HEK293T (cell line): ENCODE data around the gene FMN2.
"Not testable (repeated sequence)": the region's sequence is repeated elsewhere in the genome, so short reads cannot be mapped to it uniquely, and the experiment has no call there.

ENCODE experiments used
- CTCF ChIA-PET: fragments of 350-600 bp; formaldehyde crosslinking; extraction: SDS; loops from one replicate; lab custom pipeline; 2021; ENCODE audit warnings: antibody characterized with exemption, inconsistent platforms; lab: Yijun Ruan, JAX
- POLR2A ChIA-PET: fragments of 350-600 bp; formaldehyde crosslinking; extraction: SDS; loops from one replicate; lab custom pipeline; 2020; ENCODE audit warnings: antibody characterized with exemption, inconsistent platforms; lab: Yijun Ruan, JAX
- DNase-seq: peaks from one replicate; pipeline ENCODE4 v3.0.0; 2012; ENCODE audit warnings: mixed read lengths; ENCODE audit errors: extremely low spot score
- ARNT ChIP-seq: fragments of 450-650 bp; IDR thresholded peaks from 2 replicates; pipeline ENCODE4 v1.6.1; 2017; ENCODE audit warnings: mild to moderate bottlenecking
- BHLHE40 ChIP-seq: fragments of 450-650 bp; IDR thresholded peaks from 2 replicates; pipeline ENCODE4 v1.6.1; 2016; ENCODE audit warnings: mild to moderate bottlenecking, moderate library complexity, borderline replicate concordance
- CTBP1 ChIP-seq: fragments of 450-650 bp; IDR thresholded peaks from 2 replicates; pipeline ENCODE4 v1.6.1; 2016; ENCODE audit warnings: borderline replicate concordance
- ELF4 ChIP-seq: fragments of 450-650 bp; IDR thresholded peaks from 2 replicates; pipeline ENCODE4 v1.6.1; 2017; ENCODE audit warnings: antibody characterized with exemption
- FOXA1 ChIP-seq: fragments of 450-650 bp; IDR thresholded peaks from 2 replicates; pipeline ENCODE4 v1.6.1; 2016; ENCODE audit warnings: mild to moderate bottlenecking
- FOXK2 ChIP-seq: fragments of 450-650 bp; IDR thresholded peaks from 2 replicates; pipeline ENCODE4 v1.6.1; 2016; ENCODE audit warnings: mild to moderate bottlenecking
- FOXM1 ChIP-seq: fragments of 450-650 bp; IDR thresholded peaks from 2 replicates; pipeline ENCODE4 v1.6.1; 2017; ENCODE audit warnings: mild to moderate bottlenecking, borderline replicate concordance
- HDGF ChIP-seq: fragments of 450-650 bp; IDR thresholded peaks from 2 replicates; pipeline ENCODE4 v1.6.1; 2017; ENCODE audit warnings: antibody characterized with exemption, borderline replicate concordance
- L3MBTL2 ChIP-seq: fragments of 450-650 bp; conservative IDR thresholded peaks from 2 replicates; pipeline ENCODE4 v1.6.1; 2016; ENCODE audit warnings: mild to moderate bottlenecking
- LEF1 ChIP-seq: fragments of 450-650 bp; IDR thresholded peaks from 2 replicates; pipeline ENCODE4 v1.6.1; 2017; ENCODE audit warnings: mild to moderate bottlenecking, borderline replicate concordance
- NFRKB ChIP-seq: fragments of 450-650 bp; IDR thresholded peaks from 2 replicates; pipeline ENCODE4 v1.6.1; 2016; ENCODE audit warnings: mild to moderate bottlenecking, moderate library complexity
- SP1 ChIP-seq: fragments of 450-650 bp; IDR thresholded peaks from 2 replicates; pipeline ENCODE4 v1.6.1; 2017
- SUZ12 ChIP-seq: fragments of 450-650 bp; IDR thresholded peaks from 2 replicates; pipeline ENCODE4 v1.6.1; 2016; ENCODE audit warnings: mild to moderate bottlenecking
- TARDBP ChIP-seq: fragments of 450-650 bp; IDR thresholded peaks from 2 replicates; pipeline ENCODE4 v1.6.1; 2016
- ZNF384 ChIP-seq: fragments of 450-650 bp; IDR thresholded peaks from 2 replicates; pipeline ENCODE4 v1.6.1; 2016
- TF ChIP-seq, protein P1 (sequence below): fragments of 450-650 bp; IDR thresholded peaks from 2 replicates; pipeline ENCODE4 v1.6.1; 2016

Gene FMN2

DNA sequence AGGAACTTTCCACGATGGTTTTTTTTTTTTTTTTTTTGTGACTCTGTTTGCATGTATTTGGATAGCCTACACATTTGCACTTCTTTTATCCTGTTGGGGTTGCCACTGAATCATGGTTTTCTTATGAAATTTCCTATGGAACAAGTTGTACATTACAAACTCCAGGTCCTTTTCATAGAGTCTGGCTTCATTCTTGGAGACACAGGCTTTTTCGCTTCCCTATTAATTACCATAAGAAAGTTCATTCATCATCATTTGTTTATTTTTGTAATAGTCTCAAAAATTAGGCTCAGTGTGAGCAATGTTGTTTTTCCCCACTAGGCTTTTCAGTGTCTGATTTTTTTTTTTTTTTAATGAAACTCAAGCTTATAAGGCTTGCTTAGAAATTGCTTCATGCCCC, 179.4 kb downstream of the FMN2 start:
- ChIA-PET CTCF (interaction anchor here (0.6 kb wide), 1 partner anchor 246 kb away, joined by 4 read pairs; no protein-coding TSS in a partner anchor), POLR2A (no interaction called here)
- TF ChIP-seq SUZ12 (no peak), ZNF384 (no peak), ARNT (no peak), FOXM1 (no peak), LEF1 (no peak), ELF4 (no peak), TARDBP (no peak), HDGF (no peak), FOXA1 (no peak), FOXK2 (no peak), CTBP1 (no peak), BHLHE40 (no peak)
- TF ChIP-seq, protein P1, sequence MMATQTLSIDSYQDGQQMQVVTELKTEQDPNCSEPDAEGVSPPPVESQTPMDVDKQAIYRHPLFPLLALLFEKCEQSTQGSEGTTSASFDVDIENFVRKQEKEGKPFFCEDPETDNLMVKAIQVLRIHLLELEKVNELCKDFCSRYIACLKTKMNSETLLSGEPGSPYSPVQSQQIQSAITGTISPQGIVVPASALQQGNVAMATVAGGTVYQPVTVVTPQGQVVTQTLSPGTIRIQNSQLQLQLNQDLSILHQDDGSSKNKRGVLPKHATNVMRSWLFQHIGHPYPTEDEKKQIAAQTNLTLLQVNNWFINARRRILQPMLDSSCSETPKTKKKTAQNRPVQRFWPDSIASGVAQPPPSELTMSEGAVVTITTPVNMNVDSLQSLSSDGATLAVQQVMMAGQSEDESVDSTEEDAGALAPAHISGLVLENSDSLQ: no peak
- no peak for DNase-seq

DNA sequence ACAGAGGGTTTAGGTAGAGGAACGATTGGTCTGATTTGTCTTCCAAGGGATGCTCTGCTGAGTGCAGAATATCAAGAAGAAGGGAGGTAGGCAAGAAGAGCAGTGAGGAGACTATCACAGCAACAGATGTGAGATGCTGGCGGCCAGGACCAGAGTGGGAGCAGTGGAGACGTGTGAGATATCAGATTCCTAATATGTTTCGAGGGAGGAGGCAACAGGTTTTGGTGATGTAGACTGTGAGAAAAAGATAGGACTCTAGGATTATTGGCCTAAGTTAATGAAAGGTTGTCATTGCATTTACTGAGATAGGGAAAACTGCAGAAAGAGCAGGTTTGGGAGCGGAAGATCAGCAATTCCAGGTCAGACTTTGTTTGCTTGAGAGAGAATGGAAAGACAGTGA, 182.9 kb downstream of the FMN2 start:
- POLR2A ChIA-PET: no interaction called here
- TF ChIP-seq CTBP1 (no peak), ZNF384 (no peak), SUZ12 (no peak), TARDBP (no peak), ARNT (no peak), LEF1 (no peak), SP1 (no peak), HDGF (no peak), L3MBTL2 (no peak)
- TF ChIP-seq, protein P1: no peak
- no peak for DNase-seq
- CTCF ChIA-PET: no interaction called here

DNA sequence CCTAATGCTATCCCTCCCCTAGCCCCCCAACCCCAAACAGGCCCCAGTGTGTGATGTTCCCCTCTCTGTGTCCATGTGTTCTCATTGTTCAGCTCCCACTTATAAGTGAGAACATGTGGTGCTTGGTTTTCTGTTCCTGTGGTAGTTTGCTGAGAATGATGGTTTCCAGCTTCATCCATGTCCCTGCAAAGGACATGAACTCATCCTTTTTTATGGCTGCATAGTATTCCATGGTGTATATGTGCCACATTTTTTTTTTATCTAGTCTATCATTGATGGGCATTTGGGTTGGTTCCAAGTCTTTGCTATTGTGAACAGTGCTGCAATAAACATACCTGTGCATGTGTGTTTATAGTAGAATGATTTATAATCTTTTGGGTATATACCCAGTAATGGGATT, 183.5 kb downstream of the FMN2 start:
- CTCF ChIA-PET, POLR2A ChIA-PET, DNase-seq: not testable (repeated sequence)

DNA sequence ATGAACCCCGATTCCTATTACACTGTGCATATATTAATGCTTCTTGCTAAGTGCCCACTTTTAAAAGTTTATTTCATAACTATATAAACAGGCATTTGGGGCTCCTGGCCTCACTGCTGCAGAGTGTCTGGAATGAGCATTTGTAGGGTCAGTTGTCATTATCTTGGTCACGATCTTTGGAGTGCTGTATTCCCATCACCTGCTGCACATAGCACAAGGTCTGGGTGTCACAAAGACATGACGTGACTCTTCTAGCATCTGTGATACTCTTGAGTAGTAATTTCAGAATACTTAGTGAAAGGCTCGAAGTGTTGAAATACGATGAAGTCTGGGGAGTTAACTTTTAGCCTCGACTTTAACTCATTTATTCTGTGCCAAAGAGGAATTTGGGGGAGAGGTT, 186.4 kb downstream of the FMN2 start:
- CTCF ChIA-PET: no interaction called here
- no peak for DNase-seq

DNA sequence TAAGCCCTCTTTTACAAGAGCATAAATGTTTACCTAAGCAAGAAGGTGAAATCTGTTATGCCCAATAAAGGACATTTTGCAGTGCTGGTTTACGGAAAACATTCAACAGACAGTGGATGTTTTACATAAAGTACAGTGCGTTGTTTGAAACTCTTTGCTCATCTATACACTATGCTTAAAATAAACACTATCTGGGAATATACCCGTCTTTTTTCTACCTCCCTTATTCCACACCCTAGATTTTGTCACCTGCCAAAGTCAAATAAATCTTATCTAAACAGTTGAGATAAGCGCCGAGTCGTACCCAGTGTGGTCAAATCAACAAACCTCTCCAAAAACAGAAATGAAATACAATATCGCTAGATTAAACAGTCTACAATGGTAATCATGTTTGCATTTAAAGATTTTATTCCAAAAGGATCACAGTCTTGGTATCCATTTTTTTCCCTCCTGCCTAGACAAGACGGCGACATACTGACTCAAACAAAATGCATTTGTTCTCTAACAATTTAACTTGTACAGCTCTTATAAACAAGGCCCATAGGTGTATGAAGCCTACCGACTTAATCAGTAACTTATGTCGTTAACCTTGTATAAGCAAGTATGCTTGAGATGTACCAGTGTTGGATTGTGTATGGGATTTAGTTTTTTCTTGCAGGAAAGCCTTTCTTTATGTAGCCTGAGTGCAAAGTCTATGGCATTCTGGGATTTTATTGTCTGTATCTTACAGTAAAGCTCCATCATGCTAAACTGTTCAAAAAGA, 189.1 kb downstream of the FMN2 start:
- CTCF ChIA-PET: no interaction called here
- TF ChIP-seq, protein P1: peak; percentile 42
- TF ChIP-seq CTBP1: no peak
- no peak for DNase-seq
- POLR2A ChIA-PET: no interaction called here

More for the DNA sequence above, 186.4 kb downstream of the FMN2 start:
- no peak for TF ChIP-seq LEF1
- no peak for TF ChIP-seq TARDBP
- no peak for TF ChIP-seq BHLHE40
- TF ChIP-seq, protein P1: no peak
- no peak for TF ChIP-seq HDGF
- TF ChIP-seq ELF4: no peak
- no peak for TF ChIP-seq ZNF384
- TF ChIP-seq L3MBTL2: no peak
- no peak for TF ChIP-seq NFRKB
- no peak for TF ChIP-seq CTBP1
- POLR2A ChIA-PET: no interaction called here

DNA sequence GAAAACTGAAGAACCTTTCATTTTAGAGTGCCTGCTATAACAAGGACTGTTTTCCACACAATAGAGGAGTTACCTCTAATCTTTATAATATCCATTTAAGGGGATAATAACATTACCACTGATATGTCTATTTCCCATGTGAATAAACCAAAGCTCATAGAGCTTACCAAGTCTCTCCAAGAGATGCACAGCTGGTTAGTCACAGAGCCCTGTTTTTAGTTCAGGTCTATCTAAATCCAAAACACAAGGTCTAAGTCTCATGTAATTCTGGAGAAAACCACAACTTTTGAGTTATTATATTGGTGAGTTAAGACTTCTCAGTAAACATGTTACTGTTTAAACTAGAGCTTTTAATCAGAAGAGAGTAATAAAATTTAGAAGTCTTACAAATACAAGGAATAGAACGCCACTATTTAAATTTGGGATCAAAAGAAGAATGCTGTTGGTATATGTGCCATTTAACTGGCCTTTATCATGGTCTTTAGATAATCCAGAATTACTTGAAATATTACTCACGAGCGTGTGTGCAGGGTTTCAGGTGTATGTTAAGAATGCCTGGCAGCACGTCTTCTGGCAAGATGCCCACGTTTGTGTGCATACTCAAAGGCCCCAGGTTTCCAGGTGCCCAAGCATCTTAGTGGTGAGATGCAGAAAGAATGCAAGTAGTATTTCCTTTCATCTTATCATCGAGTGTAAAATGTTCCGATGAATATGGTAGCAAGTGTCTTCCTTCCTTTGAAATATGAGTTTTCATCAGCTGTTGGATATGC, 190.6 kb downstream of the FMN2 start:
- TF ChIP-seq FOXK2 (no peak), BHLHE40 (no peak), ELF4 (no peak)
- TF ChIP-seq, protein P1: no peak
- ChIA-PET CTCF (no interaction called here), POLR2A (no interaction called here)
- DNase-seq: no peak
